K562 (cell line): Measurements from ENCODE around the gene MRPL32. TPM values are rescaled to one million over a fixed set of nuclear protein-coding genes. Genes with fewer than 3 reads are reported as not detected.

Experiments
- CBFA2T2 ChIP-seq: fragments of 450-650 bp; conservative IDR thresholded peaks from 2 replicates; pipeline ENCODE4 v1.6.1; 2017; ENCODE audit warnings: mild to moderate bottlenecking
- CHD7 ChIP-seq: fragments of 200-600 bp; sonication (generic); IDR thresholded peaks from one replicate; pipeline ENCODE4 v1.6.1; 2012; ENCODE audit warnings: mild to moderate bottlenecking, low read depth, low read length, inconsistent platforms
- GTF2E2 ChIP-seq: fragments of 200-800 bp; sonication (Bioruptor generic); IDR thresholded peaks from 2 replicates; pipeline ENCODE4 v1.6.1; 2016; ENCODE audit warnings: missing genetic modification characterization, missing compliant biosample characterization
- NCOA1 ChIP-seq: fragments of 450-650 bp; IDR thresholded peaks from 2 replicates; pipeline ENCODE4 v1.6.1; 2016; ENCODE audit warnings: low read depth
- RBM34 ChIP-seq: fragments of 200-400 bp; formaldehyde crosslinking; IDR thresholded peaks from 2 replicates; pipeline ENCODE4 v1.6.1; 2018; ENCODE audit warnings: low read length, borderline replicate concordance; ENCODE audit not compliant: insufficient read depth
- XRCC3 ChIP-seq: fragments of 450-650 bp; IDR thresholded peaks from 2 replicates; pipeline ENCODE4 v1.6.1; 2017; ENCODE audit warnings: mild to moderate bottlenecking, moderate library complexity
- ZNF239 ChIP-seq: fragments of 250-450 bp; sonication (Bioruptor Pico); IDR thresholded peaks from 2 replicates; pipeline ENCODE4 v1.4.0; 2020; ENCODE audit warnings: mild to moderate bottlenecking
- ZNF395 ChIP-seq: fragments of 200-800 bp; sonication (Bioruptor generic); IDR thresholded peaks from 2 replicates; pipeline ENCODE4 v1.6.1; 2017; ENCODE audit warnings: missing genetic modification characterization, missing compliant biosample characterization
- ZNF668 ChIP-seq: fragments of 250-450 bp; sonication (Bioruptor Pico); IDR thresholded peaks from 2 replicates; pipeline ENCODE4 v1.8.0; 2022; ENCODE audit warnings: mild to moderate bottlenecking, inconsistent platforms
- ZNF699 ChIP-seq: fragments of 250-450 bp; sonication (Bioruptor Pico); IDR thresholded peaks from 2 replicates; pipeline ENCODE4 v1.8.0; 2021; ENCODE audit warnings: mild to moderate bottlenecking, moderate library complexity; ENCODE audit not compliant: insufficient replicate concordance
- ZSCAN32 ChIP-seq: fragments of 450-650 bp; formaldehyde crosslinking; IDR thresholded peaks from 2 replicates; pipeline ENCODE4 v1.4.0; 2020; ENCODE audit warnings: mild to moderate bottlenecking, moderate library complexity
- polyA plus RNA-seq, 8 experiments: library from polyadenylated mRNA; depleted of rRNA in 4 of 8; stranded (reverse) in 5 of 8; unstranded in 3 of 8; fragments of >200 nt; fragmentation: Nextera tagmentation in 2 of 8; fragmentation: Illumina TruSeq in 1 of 8; extraction: Ambion mirVana in 2 of 8; extraction: Trizol in 1 of 8; gene quantifications; 2 replicates each; pipeline versions ENCODE4 v1.2.1 to v1.2.3, GENCODE V29; 2011 to 2014; ENCODE audit warnings: inconsistent platforms in 1 of 8, missing spikeins in 1 of 8
- total RNA-seq, 7 experiments: library from RNA; depleted of rRNA in 6 of 7; stranded (reverse); fragments of >200 nt in 6 of 7; fragmentation: Illumina TruSeq in 2 of 7; extraction: Trizol in 2 of 7; gene quantifications; 2 replicates each; pipeline versions ENCODE4 v1.2.1 to v1.2.3, GENCODE V29; 2011 to 2021; ENCODE audit warnings: low replicate concordance in 1 of 7
- TF ChIP-seq, protein P1 (sequence below): sonication (generic); formaldehyde crosslinking; IDR thresholded peaks from 2 replicates; pipeline ENCODE4 v1.8.0; 2022; ENCODE audit warnings: mild to moderate bottlenecking, missing genetic modification reagents, borderline replicate concordance

The MRPL32 gene
- total and polyA plus RNA-seq, 9 of the 15 experiments (the other 6 are each of a cell fraction or from before 2014, with no cell fraction given), result 75.5 to 351 (median 138) TPM

- TF ChIP-seq RBM34, result no peak
- peak; percentile 87 for TF ChIP-seq CBFA2T2
- TF ChIP-seq ZSCAN32 (CRISPR knock-in tag), result no peak
- no peak for TF ChIP-seq ZNF668
- no peak for TF ChIP-seq CHD7
- peak; percentile 88 for TF ChIP-seq ZNF395 (CRISPR knock-in tag)
- no peak for TF ChIP-seq ZNF239 (CRISPR knock-in tag)
- TF ChIP-seq, protein P1, sequence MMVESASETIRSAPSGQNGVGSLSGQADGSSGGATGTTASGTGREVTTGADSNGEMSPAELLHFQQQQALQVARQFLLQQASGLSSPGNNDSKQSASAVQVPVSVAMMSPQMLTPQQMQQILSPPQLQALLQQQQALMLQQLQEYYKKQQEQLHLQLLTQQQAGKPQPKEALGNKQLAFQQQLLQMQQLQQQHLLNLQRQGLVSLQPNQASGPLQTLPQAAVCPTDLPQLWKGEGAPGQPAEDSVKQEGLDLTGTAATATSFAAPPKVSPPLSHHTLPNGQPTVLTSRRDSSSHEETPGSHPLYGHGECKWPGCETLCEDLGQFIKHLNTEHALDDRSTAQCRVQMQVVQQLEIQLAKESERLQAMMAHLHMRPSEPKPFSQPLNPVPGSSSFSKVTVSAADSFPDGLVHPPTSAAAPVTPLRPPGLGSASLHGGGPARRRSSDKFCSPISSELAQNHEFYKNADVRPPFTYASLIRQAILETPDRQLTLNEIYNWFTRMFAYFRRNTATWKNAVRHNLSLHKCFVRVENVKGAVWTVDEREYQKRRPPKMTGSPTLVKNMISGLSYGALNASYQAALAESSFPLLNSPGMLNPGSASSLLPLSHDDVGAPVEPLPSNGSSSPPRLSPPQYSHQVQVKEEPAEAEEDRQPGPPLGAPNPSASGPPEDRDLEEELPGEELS (CRISPR knock-in tag), result peak; percentile 44; the same call in 1 of the 2 replicates
- TF ChIP-seq ZNF699 (CRISPR knock-in tag), result no peak
- no peak for TF ChIP-seq NCOA1
- 0 out of 2 replicates have a peak, but pooled peaks have one; percentile 54 for TF ChIP-seq GTF2E2
- no peak for TF ChIP-seq XRCC3
These were observed 20.4 kb upstream of the MRPL32 start, which contains the start of gene C7orf25 (continued) for GRCh38 chr7:42911454-42912447.
